Caco-2 (cell line): Measurements from ENCODE around the gene ABHD11. TPM values are rescaled to one million over a fixed set of nuclear protein-coding genes. Genes with fewer than 3 reads are reported as not detected.
A peak's percentile ranks its signal among the peaks of the same experiment; 100 is the strongest.

Experiments used
- BruUV-seq: library from RNA; stranded (reverse); fragments of 400-500 nt; replicated peaks from 2 replicates; lab custom pipeline; 2021; lab: Mats Ljungman, UMichigan
- CTCF ChIA-PET: fragments of 300-600 bp; sonication (Branson Sonifier 250); formaldehyde crosslinking; loops from one replicate; lab custom pipeline; 2022; ENCODE audit warnings: antibody characterized with exemption; lab: Charles Lee
- POLR2A ChIA-PET: fragments of 300-600 bp; sonication (Branson Sonifier 250); formaldehyde crosslinking; loops from one replicate; lab custom pipeline; 2022; ENCODE audit warnings: antibody characterized with exemption; lab: Charles Lee
- DNase-seq, 2 experiments: peaks; one replicate each; pipeline versions ENCODE4 v3.0.0 to v3.0.0-alpha.2; 2020 to 2022
- H3K27me3 ChIP-seq: replicated peaks from 2 replicates; pipeline ENCODE4 v1.6.0; 2011; ENCODE audit warnings: low read length; ENCODE audit not compliant: control insufficient read depth, insufficient read depth
- H3K36me3 ChIP-seq: 2 replicates; pipeline ENCODE4 v1.5.1; 2011; ENCODE audit warnings: low read length; ENCODE audit not compliant: control insufficient read depth, insufficient read depth
- H3K4me1 ChIP-seq: fragments of 250-450 bp; sonication (Bioruptor Pico); 2 replicates; pipeline ENCODE4 v1.5.1; 2020; ENCODE audit warnings: mild to moderate bottlenecking
- H3K4me3 ChIP-seq: 2 replicates; pipeline ENCODE4 v1.5.1; 2011; ENCODE audit warnings: low read depth, mild to moderate bottlenecking, control low read depth, low read length
- H3K9me3 ChIP-seq: fragments of 250-450 bp; sonication (Bioruptor Pico); 2 replicates; pipeline ENCODE4 v1.5.1; 2020; ENCODE audit warnings: mild to moderate bottlenecking, moderate library complexity
- H3K27ac Mint-ChIP-seq: one replicate; pipeline ENCODE4 v1.8.0; 2022; ENCODE audit warnings: mixed read lengths; ENCODE audit not compliant: unreplicated experiment
- H3K27me3 Mint-ChIP-seq: one replicate; pipeline ENCODE4 v1.8.0; 2022; ENCODE audit warnings: mixed read lengths; ENCODE audit not compliant: insufficient read depth, unreplicated experiment
- H3K36me3 Mint-ChIP-seq: one replicate; pipeline ENCODE4 v1.8.0; 2022; ENCODE audit warnings: mild to moderate bottlenecking, mixed read lengths; ENCODE audit not compliant: insufficient read depth, unreplicated experiment
- H3K4me1 Mint-ChIP-seq: one replicate; pipeline ENCODE4 v1.8.0; 2022; ENCODE audit warnings: low read depth, mixed read lengths; ENCODE audit not compliant: unreplicated experiment
- H3K4me3 Mint-ChIP-seq: one replicate; pipeline ENCODE4 v1.8.0; 2022; ENCODE audit warnings: mild to moderate bottlenecking, moderate library complexity, mixed read lengths; ENCODE audit not compliant: unreplicated experiment
- H3K9me3 Mint-ChIP-seq: one replicate; pipeline ENCODE4 v1.8.0; 2022; ENCODE audit warnings: mixed read lengths; ENCODE audit not compliant: unreplicated experiment
- CTCF ChIP-seq, 2 experiments: fragments of 200-600 bp in 1 of 2; IDR thresholded peaks; 1 replicate in 1 of 2; 2 replicates in 1 of 2; pipeline versions ENCODE4 v1.5.1 to v1.8.0; 2011 to 2022; ENCODE audit warnings: antibody characterized with exemption in 1 of 2, control low read depth in 1 of 2, inconsistent platforms in 1 of 2, low read depth in 1 of 2, low read length in 1 of 2, mild to moderate bottlenecking in 1 of 2, moderate library complexity in 1 of 2; ENCODE audit not compliant: insufficient read depth in 1 of 2, severe bottlenecking in 1 of 2, unreplicated experiment in 1 of 2
- intact Hi-C: fragments of 100-400 bp; cut with micrococcal nuclease; formaldehyde crosslinking; loops from one replicate; pipeline ENCODE4 v1.10.0; 2022; ENCODE audit not compliant: unreplicated experiment
- total RNA-seq: library from RNA; stranded (reverse); gene quantifications from 2 replicates; pipeline ENCODE4 v1.2.3, GENCODE V29; 2022

ABHD11 gene
- total RNA-seq, 1 experiment from 2014 or later, result 38.9 TPM

- no TSS peak for BruUV-seq
- H3K27me3 Mint-ChIP-seq, result no peaks in the 10 kb centered on the region
Measured at GRCh38 chr7:73717991-73718405, 20.6 kb downstream of the ABHD11 start.

GRCh38 chr7:73717025-73717807 lies 21.4 kb downstream of the ABHD11 start:
- Mint-ChIP-seq H3K9me3 (no peaks in the 10 kb centered on the region), H3K4me3 (peak overlapping the region; percentile 67), H3K36me3 (peaks cover 23% of the 10 kb centered on the region), H3K27ac (peak overlapping the region; percentile 74), H3K4me1 (peaks cover 16% of the 10 kb centered on the region), H3K27me3 (no peaks in the 10 kb centered on the region)
- no peak for TF ChIP-seq CTCF (IDR thresholded peaks at IDR 0.05; ENCODE audit: insufficient read depth in 1 of 2, low read depth in 1 of 2, low read length in 1 of 2, severe bottlenecking in 1 of 2, unreplicated experiment in 1 of 2)
- Histone ChIP-seq H3K4me3 (no peak overlapping the region), H3K36me3 (no peaks in the 10 kb centered on the region; the same call in none of the 2 replicates), H3K9me3 (no peaks in the 10 kb centered on the region), H3K4me1 (peaks cover 38% of the 10 kb centered on the region), H3K27me3 (no peaks in the 10 kb centered on the region)
- ChIA-PET POLR2A (interaction anchor here (0.5 kb wide), 1 partner anchor 95 kb away, joined by 3 read pairs; no protein-coding TSS in a partner anchor), CTCF (interaction anchor here (0.6 kb wide), 1 partner anchor 264 kb away, joined by 3 read pairs; no protein-coding TSS in a partner anchor)
- BruUV-seq, result no TSS peak
- DNase-seq, result no peak
- intact Hi-C loops, result loop anchor here (5.0 kb wide), 1 partner anchor 95 kb away; the partner anchor contains the start of gene MLXIPL

More at GRCh38 chr7:73717991-73718405, 20.6 kb downstream of the ABHD11 start:
- no peak overlapping the region; the same call in 1 of the 2 replicates for H3K4me3 ChIP-seq
- H3K36me3 Mint-ChIP-seq, result peaks cover 23% of the 10 kb centered on the region
- ChIA-PET POLR2A (no interaction called here), CTCF (no interaction called here)
- peak overlapping the region; percentile 67 for H3K4me3 Mint-ChIP-seq
- no peaks in the 10 kb centered on the region; the same call in none of the 2 replicates for H3K36me3 ChIP-seq
- intact Hi-C loops, result loop anchor here (5.0 kb wide), 1 partner anchor 96 kb away; the partner anchor contains the start of gene MLXIPL
- TF ChIP-seq CTCF (IDR thresholded peaks at IDR 0.05; ENCODE audit: insufficient read depth in 1 of 2, low read depth in 1 of 2, low read length in 1 of 2, severe bottlenecking in 1 of 2, unreplicated experiment in 1 of 2), result no peak
- H3K4me1 ChIP-seq, result peaks cover 38% of the 10 kb centered on the region
- H3K4me1 Mint-ChIP-seq, result peaks cover 16% of the 10 kb centered on the region
- no peaks in the 10 kb centered on the region for H3K9me3 ChIP-seq
- DNase-seq, result no peak
- no peaks in the 10 kb centered on the region for H3K27me3 ChIP-seq
- H3K9me3 Mint-ChIP-seq, result no peaks in the 10 kb centered on the region
- peak overlapping the region; percentile 19 for H3K27ac Mint-ChIP-seq

- Histone ChIP-seq H3K27me3 (no peaks in the 10 kb centered on the region), H3K4me3 (no peak overlapping the region), H3K4me1 (peaks cover 38% of the 10 kb centered on the region), H3K36me3 (no peaks in the 10 kb centered on the region; the same call in none of the 2 replicates), H3K9me3 (no peaks in the 10 kb centered on the region)
- intact Hi-C loops, result loop anchor here (5.0 kb wide), 1 partner anchor 94 kb away; the partner anchor contains the start of gene MLXIPL
- ChIA-PET CTCF (interaction anchor here (0.6 to 1.3 kb wide), 4 partner anchors 9 to 263 kb away, joined by 3 to 9 read pairs (median 6); no protein-coding TSS in a partner anchor), POLR2A (interaction anchor here (0.5 to 1.0 kb wide), 3 partner anchors 13 to 135 kb away, joined by 3 read pairs; no protein-coding TSS in a partner anchor)
- Mint-ChIP-seq H3K4me3 (peak overlapping the region; percentile 41), H3K27ac (peak overlapping the region; percentile 74), H3K36me3 (peaks cover 23% of the 10 kb centered on the region), H3K27me3 (no peaks in the 10 kb centered on the region), H3K4me1 (peaks cover 16% of the 10 kb centered on the region), H3K9me3 (no peaks in the 10 kb centered on the region)
- no peak for TF ChIP-seq CTCF (IDR thresholded peaks at IDR 0.05; ENCODE audit: insufficient read depth in 1 of 2, low read depth in 1 of 2, low read length in 1 of 2, severe bottlenecking in 1 of 2, unreplicated experiment in 1 of 2)
- BruUV-seq, result TSS peak; percentile 93
- no peak for DNase-seq
Measured at GRCh38 chr7:73716318-73716890, 22.2 kb downstream of the ABHD11 start.
